OCI-LY3 (cell line): ENCODE measurements around the gene SLC66A2.

ENCODE experiments used
- H2AFZ ChIP-seq: fragments of 200-600, 300-600 bp; shearing (Covaris generic); 2 replicates; pipeline ENCODE4 v1.6.0; 2014; ENCODE audit warnings: antibody characterized with exemption, low read depth, low read length
- H3K27ac ChIP-seq: fragments of 200-600, 300-600 bp; sonication (generic); 2 replicates; pipeline ENCODE4 v1.5.1; 2014; ENCODE audit warnings: mild to moderate bottlenecking, low read length, moderate library complexity, mixed read lengths
- H3K27me3 ChIP-seq: fragments of 200-600, 300-600 bp; sonication (generic); 2 replicates; pipeline ENCODE4 v1.6.1; 2014; ENCODE audit warnings: low read depth, low read length, mixed read lengths
- H3K36me3 ChIP-seq: fragments of 200-600, 300-600 bp; sonication (generic); replicated peaks from 2 replicates; pipeline ENCODE3; 2014; ENCODE audit warnings: low read depth, low read length, mixed read lengths
- H3K4me1 ChIP-seq: fragments of 300-600, 200-600 bp; sonication (generic); 2 replicates; pipeline ENCODE4 v1.6.1; 2014; ENCODE audit warnings: low read length, mixed read lengths
- H3K4me2 ChIP-seq: fragments of 200-600, 300-600 bp; sonication (generic); 2 replicates; pipeline ENCODE4 v1.6.1; 2014; ENCODE audit warnings: low read length, mixed read lengths
- H3K4me3 ChIP-seq: fragments of 300-600, 200-600 bp; sonication (generic); 2 replicates; pipeline ENCODE4 v1.5.1; 2014; ENCODE audit warnings: antibody characterized with exemption, mild to moderate bottlenecking, low read length, moderate library complexity
- H3K79me2 ChIP-seq: fragments of 300-600, 200-600 bp; shearing (Covaris generic); 2 replicates; pipeline ENCODE4 v1.6.1; 2014; ENCODE audit warnings: mild to moderate bottlenecking, low read length, mixed read lengths
- H3K9ac ChIP-seq: fragments of 300-600, 200-600 bp; shearing (Covaris generic); 2 replicates; pipeline ENCODE4 v1.6.0; 2014; ENCODE audit warnings: mild to moderate bottlenecking, low read length, moderate library complexity
- H3K9me3 ChIP-seq: fragments of 200-600, 300-600 bp; shearing (Covaris generic); 2 replicates; pipeline ENCODE4 v1.6.1; 2014; ENCODE audit warnings: low read length, mixed read lengths; ENCODE audit not compliant: insufficient read depth
- H4K20me1 ChIP-seq: fragments of 200-600, 300-600 bp; sonication (generic); 2 replicates; pipeline ENCODE4 v1.6.1; 2016; ENCODE audit warnings: low read length, mixed read lengths; ENCODE audit not compliant: insufficient read depth
- EZH2phosphoT487 ChIP-seq: fragments of 200-600 bp; shearing (Covaris generic); IDR thresholded peaks from 2 replicates; pipeline ENCODE4 v1.6.1; 2018; ENCODE audit warnings: antibody characterized with exemption, mixed run types, low read depth
- TF ChIP-seq, protein P1 (sequence below): fragments of 200-600, 300-600 bp; sonication (generic); IDR thresholded peaks from 2 replicates; pipeline ENCODE4 v1.5.1; 2014; ENCODE audit warnings: antibody characterized with exemption, low read length, low read depth

The SLC66A2 gene

GRCh38 chr18:79912409-79912991, 39.0 kb downstream of the SLC66A2 start:
- H3K79me2 ChIP-seq, result peaks cover 15% of the 10 kb centered on the region
- H4K20me1 ChIP-seq, result peaks cover 11% of the 10 kb centered on the region; the same call in 1 of the 2 replicates
- no peak for TF ChIP-seq EZH2phosphoT487
- TF ChIP-seq, protein P1, sequence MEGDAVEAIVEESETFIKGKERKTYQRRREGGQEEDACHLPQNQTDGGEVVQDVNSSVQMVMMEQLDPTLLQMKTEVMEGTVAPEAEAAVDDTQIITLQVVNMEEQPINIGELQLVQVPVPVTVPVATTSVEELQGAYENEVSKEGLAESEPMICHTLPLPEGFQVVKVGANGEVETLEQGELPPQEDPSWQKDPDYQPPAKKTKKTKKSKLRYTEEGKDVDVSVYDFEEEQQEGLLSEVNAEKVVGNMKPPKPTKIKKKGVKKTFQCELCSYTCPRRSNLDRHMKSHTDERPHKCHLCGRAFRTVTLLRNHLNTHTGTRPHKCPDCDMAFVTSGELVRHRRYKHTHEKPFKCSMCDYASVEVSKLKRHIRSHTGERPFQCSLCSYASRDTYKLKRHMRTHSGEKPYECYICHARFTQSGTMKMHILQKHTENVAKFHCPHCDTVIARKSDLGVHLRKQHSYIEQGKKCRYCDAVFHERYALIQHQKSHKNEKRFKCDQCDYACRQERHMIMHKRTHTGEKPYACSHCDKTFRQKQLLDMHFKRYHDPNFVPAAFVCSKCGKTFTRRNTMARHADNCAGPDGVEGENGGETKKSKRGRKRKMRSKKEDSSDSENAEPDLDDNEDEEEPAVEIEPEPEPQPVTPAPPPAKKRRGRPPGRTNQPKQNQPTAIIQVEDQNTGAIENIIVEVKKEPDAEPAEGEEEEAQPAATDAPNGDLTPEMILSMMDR, result no peak
- H3K27ac ChIP-seq, result no peak overlapping the region
- no peak overlapping the region for H3K9ac ChIP-seq
- H3K27me3 ChIP-seq, result no peaks in the 10 kb centered on the region
- H3K4me1 ChIP-seq, result no peaks in the 10 kb centered on the region
- H3K36me3 ChIP-seq, result peaks cover 69% of the 10 kb centered on the region
- no peaks in the 10 kb centered on the region for H3K9me3 ChIP-seq
- H2AFZ ChIP-seq, result no peak overlapping the region
- no peak overlapping the region for H3K4me3 ChIP-seq
- no peak overlapping the region for H3K4me2 ChIP-seq

GRCh38 chr18:79911344-79912270, 39.8 kb downstream of the SLC66A2 start:
- Histone ChIP-seq H3K9ac (no peak overlapping the region), H3K36me3 (peaks cover 66% of the 10 kb centered on the region)
- TF ChIP-seq, protein P1, result no peak
- TF ChIP-seq EZH2phosphoT487, result no peak

GRCh38 chr18:79910563-79911343, 40.7 kb downstream of the SLC66A2 start:
- Histone ChIP-seq H3K9ac (no peak overlapping the region), H3K9me3 (no peaks in the 10 kb centered on the region), H3K79me2 (peaks cover 14% of the 10 kb centered on the region), H3K4me1 (no peaks in the 10 kb centered on the region), H3K4me3 (no peak overlapping the region), H3K4me2 (no peak overlapping the region), H2AFZ (no peak overlapping the region), H3K27me3 (no peaks in the 10 kb centered on the region), H4K20me1 (peaks cover 11% of the 10 kb centered on the region; the same call in 1 of the 2 replicates), H3K36me3 (peaks cover 59% of the 10 kb centered on the region), H3K27ac (no peak overlapping the region)
- TF ChIP-seq, protein P1, result no peak
- no peak for TF ChIP-seq EZH2phosphoT487

More at GRCh38 chr18:79911344-79912270, 39.8 kb downstream of the SLC66A2 start:
- Histone ChIP-seq H3K4me1 (no peaks in the 10 kb centered on the region), H3K27ac (no peak overlapping the region), H3K4me2 (no peak overlapping the region), H3K27me3 (no peaks in the 10 kb centered on the region), H4K20me1 (peaks cover 11% of the 10 kb centered on the region; the same call in 1 of the 2 replicates), H3K9me3 (no peaks in the 10 kb centered on the region), H3K79me2 (peaks cover 14% of the 10 kb centered on the region), H2AFZ (no peak overlapping the region), H3K4me3 (no peak overlapping the region)

GRCh38 chr18:79906706-79907105, 44.7 kb downstream of the SLC66A2 start:
- TF ChIP-seq EZH2phosphoT487, result no peak
- TF ChIP-seq, protein P1, result no peak
- Histone ChIP-seq H2AFZ (no peak overlapping the region), H3K9me3 (peaks cover 7% of the 10 kb centered on the region; the same call in 1 of the 2 replicates), H3K4me1 (no peaks in the 10 kb centered on the region), H3K4me2 (no peak overlapping the region), H3K27ac (no peak overlapping the region), H3K27me3 (no peaks in the 10 kb centered on the region), H3K79me2 (peaks cover 14% of the 10 kb centered on the region), H3K4me3 (no peak overlapping the region), H3K36me3 (peaks cover 69% of the 10 kb centered on the region), H3K9ac (no peak overlapping the region), H4K20me1 (no peaks in the 10 kb centered on the region)
